SK-N-SH treated with all-trans-retinoic acid at 6 μM for 48 hours (cell line): Measurements from ENCODE around the gene TICRR.
A peak's percentile ranks its signal among the peaks of the same experiment; 100 is the strongest.

Source experiments
- ATAC-seq: fragments of 200-7000 bp; cut with Tn5 transposase; 3 replicates; pipeline ENCODE4 v1.9.1; 2020; ENCODE audit warnings: mild to moderate bottlenecking, moderate library complexity
- ARNTL ChIP-seq: fragments of 450-650 bp; formaldehyde crosslinking; IDR thresholded peaks from 2 replicates; pipeline ENCODE4 v1.5.0; 2020; ENCODE audit warnings: low read depth, mild to moderate bottlenecking, moderate library complexity, borderline replicate concordance
- BACH2 ChIP-seq: fragments of 250-450 bp; sonication (Bioruptor Pico); IDR thresholded peaks from 2 replicates; pipeline ENCODE4 v1.9.0; 2021; ENCODE audit warnings: mild to moderate bottlenecking, borderline replicate concordance
- ESRRG ChIP-seq: fragments of 250-450 bp; sonication (Bioruptor Pico); IDR thresholded peaks from 2 replicates; pipeline ENCODE4 v1.6.1; 2021; ENCODE audit warnings: mild to moderate bottlenecking
- ISL1 ChIP-seq: fragments of 250-450 bp; sonication (Bioruptor Pico); IDR thresholded peaks from 2 replicates; pipeline ENCODE4 v2.1.2; 2022; ENCODE audit warnings: mild to moderate bottlenecking, moderate library complexity
- OSR1 ChIP-seq: fragments of 250-450 bp; sonication (Bioruptor Pico); IDR thresholded peaks from 2 replicates; pipeline ENCODE4 v1.8.0; 2022; ENCODE audit warnings: moderate library complexity, mild to moderate bottlenecking, inconsistent platforms
- PPARA ChIP-seq: fragments of 250-450 bp; sonication (Bioruptor Pico); IDR thresholded peaks from 2 replicates; pipeline ENCODE4 v1.5.0; 2020; ENCODE audit warnings: mild to moderate bottlenecking, borderline replicate concordance
- RARB ChIP-seq: fragments of 250-450 bp; sonication (Bioruptor Pico); IDR thresholded peaks from 2 replicates; pipeline ENCODE4 v1.8.0; 2021; ENCODE audit warnings: mild to moderate bottlenecking, moderate library complexity
- SNAI2 ChIP-seq: fragments of 250-450 bp; sonication (Bioruptor Pico); IDR thresholded peaks from 2 replicates; pipeline ENCODE4 v1.5.0; 2020; ENCODE audit warnings: mild to moderate bottlenecking, moderate library complexity
- TCF4 ChIP-seq: fragments of 250-450 bp; sonication (Bioruptor Pico); IDR thresholded peaks from 2 replicates; pipeline ENCODE4 v1.8.0; 2021; ENCODE audit warnings: mild to moderate bottlenecking, moderate library complexity, borderline replicate concordance
- TOX ChIP-seq: fragments of 250-450 bp; sonication (Bioruptor Pico); IDR thresholded peaks from 2 replicates; pipeline ENCODE4 v1.8.0; 2021; ENCODE audit warnings: mild to moderate bottlenecking, moderate library complexity, borderline replicate concordance
- ZC3H10 ChIP-seq: fragments of 250-450 bp; sonication (Bioruptor Pico); IDR thresholded peaks from 2 replicates; pipeline ENCODE4 v1.5.1; 2021; ENCODE audit warnings: mild to moderate bottlenecking, moderate library complexity
- ZFP3 ChIP-seq: fragments of 250-450 bp; sonication (Bioruptor Pico); IDR thresholded peaks from 2 replicates; pipeline ENCODE4 v1.5.0; 2020; ENCODE audit warnings: mild to moderate bottlenecking, moderate library complexity
- ZFP30 ChIP-seq: fragments of 450-650 bp; formaldehyde crosslinking; IDR thresholded peaks from 2 replicates; pipeline ENCODE4 v1.5.0; 2022; ENCODE audit warnings: mild to moderate bottlenecking, moderate library complexity
- ZNF565 ChIP-seq: fragments of 450-650 bp; formaldehyde crosslinking; conservative IDR thresholded peaks from 2 replicates; pipeline ENCODE4 v1.5.0; 2020; ENCODE audit warnings: low read depth, mild to moderate bottlenecking, moderate library complexity
- ZNF70 ChIP-seq: fragments of 450-650 bp; formaldehyde crosslinking; IDR thresholded peaks from 2 replicates; pipeline ENCODE4 v1.5.0; 2020; ENCODE audit warnings: mild to moderate bottlenecking, moderate library complexity
- TF ChIP-seq, protein P1 (sequence below): fragments of 250-450 bp; sonication (Bioruptor Pico); IDR thresholded peaks from 2 replicates; pipeline ENCODE4 v1.5.1; 2021; ENCODE audit warnings: mild to moderate bottlenecking, moderate library complexity
- TF ChIP-seq, protein P2 (sequence below): fragments of 250-450 bp; sonication (Bioruptor Pico); IDR thresholded peaks from 2 replicates; pipeline ENCODE4 v1.5.1; 2020; ENCODE audit warnings: low read depth, mild to moderate bottlenecking, moderate library complexity
- TF ChIP-seq, protein P3 (sequence below): fragments of 250-450 bp; sonication (Bioruptor Pico); IDR thresholded peaks from 2 replicates; pipeline ENCODE4 v1.8.0; 2021; ENCODE audit warnings: low read depth, mild to moderate bottlenecking, moderate library complexity, borderline replicate concordance
- TF ChIP-seq, protein P4 (sequence below): fragments of 250-450 bp; sonication (Bioruptor Pico); IDR thresholded peaks from 2 replicates; pipeline ENCODE4 v1.8.0; 2020; ENCODE audit warnings: mild to moderate bottlenecking, moderate library complexity, borderline replicate concordance
- TF ChIP-seq, protein P5 (sequence below): fragments of 250-450 bp; sonication (Bioruptor Pico); IDR thresholded peaks from 2 replicates; pipeline ENCODE4 v1.5.0; 2020; ENCODE audit warnings: mild to moderate bottlenecking, moderate library complexity

TICRR gene

DNA sequence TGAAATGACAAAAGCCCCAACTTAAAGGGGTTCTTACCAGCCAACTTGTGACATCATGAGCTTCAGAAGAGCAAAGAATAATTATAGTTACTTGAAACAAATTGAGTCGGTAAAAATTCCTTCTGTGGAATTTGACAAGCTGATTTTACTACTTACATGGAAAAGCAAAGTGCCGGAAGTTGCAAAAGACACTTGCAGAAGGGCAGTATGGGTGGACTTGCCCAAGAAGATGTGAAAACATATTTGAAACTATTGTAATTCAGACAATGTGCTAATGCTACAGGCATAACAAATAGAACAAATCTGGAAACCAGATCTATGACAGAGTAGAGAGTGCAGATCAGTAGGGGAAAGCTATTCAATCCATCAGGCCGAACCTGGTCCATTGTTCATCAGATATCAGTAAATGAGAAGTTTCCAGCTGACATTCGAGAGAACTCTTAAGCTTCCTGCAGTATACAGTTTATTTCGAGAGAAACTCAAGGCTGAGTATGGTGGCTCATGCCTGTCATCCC, 82.5 kb downstream of the TICRR start:
- no peak for ATAC-seq
- TF ChIP-seq, protein P1, sequence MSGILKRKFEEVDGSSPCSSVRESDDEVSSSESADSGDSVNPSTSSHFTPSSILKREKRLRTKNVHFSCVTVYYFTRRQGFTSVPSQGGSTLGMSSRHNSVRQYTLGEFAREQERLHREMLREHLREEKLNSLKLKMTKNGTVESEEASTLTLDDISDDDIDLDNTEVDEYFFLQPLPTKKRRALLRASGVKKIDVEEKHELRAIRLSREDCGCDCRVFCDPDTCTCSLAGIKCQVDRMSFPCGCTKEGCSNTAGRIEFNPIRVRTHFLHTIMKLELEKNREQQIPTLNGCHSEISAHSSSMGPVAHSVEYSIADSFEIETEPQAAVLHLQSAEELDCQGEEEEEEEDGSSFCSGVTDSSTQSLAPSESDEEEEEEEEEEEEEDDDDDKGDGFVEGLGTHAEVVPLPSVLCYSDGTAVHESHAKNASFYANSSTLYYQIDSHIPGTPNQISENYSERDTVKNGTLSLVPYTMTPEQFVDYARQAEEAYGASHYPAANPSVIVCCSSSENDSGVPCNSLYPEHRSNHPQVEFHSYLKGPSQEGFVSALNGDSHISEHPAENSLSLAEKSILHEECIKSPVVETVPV = no peak
- TF ChIP-seq TOX (CRISPR knock-in tag) (no peak), SNAI2 (CRISPR knock-in tag) (no peak), TCF4 (no peak), ZFP3 (CRISPR knock-in tag) (no peak), ISL1 (CRISPR knock-in tag) (no peak), ZFP30 (no peak)
- TF ChIP-seq, all 23 proteins: peak for 0

DNA sequence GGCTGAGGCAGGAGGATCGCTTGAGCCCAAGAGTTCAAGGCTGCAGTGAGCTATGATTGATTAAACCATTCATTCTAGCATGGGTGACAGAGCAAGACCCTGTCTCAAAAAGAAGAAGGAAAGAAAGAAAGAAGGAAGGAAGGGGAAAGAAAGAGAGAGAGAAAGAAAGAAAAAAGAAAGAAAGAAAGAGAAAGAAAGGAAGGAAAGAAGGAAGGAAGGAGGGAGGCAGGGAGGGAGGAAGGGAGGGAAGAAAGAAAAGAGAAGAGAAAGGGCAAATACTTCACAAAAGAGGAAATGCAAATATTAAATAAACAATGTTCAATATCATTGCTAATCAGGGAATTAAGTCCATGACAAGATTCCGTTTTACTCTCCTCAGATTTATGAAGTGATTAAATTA, 84.0 kb downstream of the TICRR start:
- ATAC-seq = no peak
- no peak for TF ChIP-seq ZNF565 (CRISPR knock-in tag)
- no peak for TF ChIP-seq ZNF70 (CRISPR knock-in tag)
- TF ChIP-seq, protein P1 = no peak
- TF ChIP-seq BACH2 (CRISPR knock-in tag) = no peak

DNA sequence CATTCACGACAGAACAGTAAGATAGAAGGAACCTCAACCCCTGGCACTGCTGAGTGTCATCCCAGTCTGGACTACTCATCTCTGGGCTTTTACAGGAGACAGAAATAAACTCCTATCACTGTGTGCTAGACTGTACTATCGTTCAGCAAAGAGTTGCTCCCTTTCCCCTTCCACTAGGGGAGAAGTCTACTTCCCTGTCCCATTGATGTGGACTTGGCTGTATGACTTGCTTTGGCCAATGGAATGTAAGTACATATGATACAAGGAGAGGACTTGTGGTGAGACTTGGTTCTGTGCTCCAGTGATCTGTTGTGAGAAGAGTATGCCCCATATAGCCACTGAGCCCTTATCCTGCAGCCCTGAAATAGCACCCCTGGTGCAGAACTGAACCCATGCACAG, 85.3 kb downstream of the TICRR start:
- TF ChIP-seq, protein P2, sequence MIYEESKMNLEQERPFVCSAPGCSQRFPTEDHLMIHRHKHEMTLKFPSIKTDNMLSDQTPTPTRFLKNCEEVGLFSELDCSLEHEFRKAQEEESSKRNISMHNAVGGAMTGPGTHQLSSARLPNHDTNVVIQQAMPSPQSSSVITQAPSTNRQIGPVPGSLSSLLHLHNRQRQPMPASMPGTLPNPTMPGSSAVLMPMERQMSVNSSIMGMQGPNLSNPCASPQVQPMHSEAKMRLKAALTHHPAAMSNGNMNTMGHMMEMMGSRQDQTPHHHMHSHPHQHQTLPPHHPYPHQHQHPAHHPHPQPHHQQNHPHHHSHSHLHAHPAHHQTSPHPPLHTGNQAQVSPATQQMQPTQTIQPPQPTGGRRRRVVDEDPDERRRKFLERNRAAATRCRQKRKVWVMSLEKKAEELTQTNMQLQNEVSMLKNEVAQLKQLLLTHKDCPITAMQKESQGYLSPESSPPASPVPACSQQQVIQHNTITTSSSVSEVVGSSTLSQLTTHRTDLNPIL (CRISPR knock-in tag) = no peak
- TF ChIP-seq ESRRG (CRISPR knock-in tag) = no peak
- no peak for TF ChIP-seq ARNTL (CRISPR knock-in tag)
- ATAC-seq = no peak

DNA sequence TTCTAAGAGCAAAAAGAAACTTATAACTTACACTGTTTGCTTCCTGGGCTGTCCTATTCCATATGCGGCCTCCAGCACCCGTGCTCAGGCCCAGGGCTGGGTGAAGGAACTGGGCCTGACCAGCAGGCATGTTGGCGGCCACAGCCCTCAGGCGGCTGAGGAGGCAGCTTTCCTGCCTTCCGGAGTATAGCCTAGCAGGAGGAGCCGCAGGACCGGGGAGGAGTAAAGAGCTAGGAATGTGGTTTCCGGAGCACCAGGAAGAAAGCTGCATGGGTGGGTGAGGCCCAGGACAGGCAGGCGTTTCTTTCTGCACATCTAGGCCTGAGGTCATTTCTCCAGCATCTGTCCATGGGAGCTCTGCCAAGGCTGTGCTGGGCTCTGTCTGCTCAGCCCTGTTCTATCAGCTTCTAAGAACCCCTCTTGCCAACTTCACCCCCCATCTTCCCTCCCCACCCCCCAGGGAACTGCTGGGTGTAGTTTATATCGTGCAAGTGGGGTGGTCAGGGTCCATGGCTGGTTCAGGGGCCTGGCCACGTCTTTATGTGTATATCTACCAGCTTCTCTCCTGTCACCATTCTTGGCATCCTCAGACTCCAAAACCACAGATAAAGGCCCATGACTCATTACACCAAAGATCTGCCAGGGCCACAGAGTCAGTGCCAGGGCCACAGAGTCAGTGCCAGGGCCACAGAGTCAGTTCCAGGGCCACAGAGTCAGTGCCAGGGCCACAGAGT, 87.8 kb downstream of the TICRR start:
- ATAC-seq = peak; percentile 92
- no peak for TF ChIP-seq TCF4
- TF ChIP-seq, protein P1 = no peak
- TF ChIP-seq RARB = no peak
- TF ChIP-seq, protein P3, sequence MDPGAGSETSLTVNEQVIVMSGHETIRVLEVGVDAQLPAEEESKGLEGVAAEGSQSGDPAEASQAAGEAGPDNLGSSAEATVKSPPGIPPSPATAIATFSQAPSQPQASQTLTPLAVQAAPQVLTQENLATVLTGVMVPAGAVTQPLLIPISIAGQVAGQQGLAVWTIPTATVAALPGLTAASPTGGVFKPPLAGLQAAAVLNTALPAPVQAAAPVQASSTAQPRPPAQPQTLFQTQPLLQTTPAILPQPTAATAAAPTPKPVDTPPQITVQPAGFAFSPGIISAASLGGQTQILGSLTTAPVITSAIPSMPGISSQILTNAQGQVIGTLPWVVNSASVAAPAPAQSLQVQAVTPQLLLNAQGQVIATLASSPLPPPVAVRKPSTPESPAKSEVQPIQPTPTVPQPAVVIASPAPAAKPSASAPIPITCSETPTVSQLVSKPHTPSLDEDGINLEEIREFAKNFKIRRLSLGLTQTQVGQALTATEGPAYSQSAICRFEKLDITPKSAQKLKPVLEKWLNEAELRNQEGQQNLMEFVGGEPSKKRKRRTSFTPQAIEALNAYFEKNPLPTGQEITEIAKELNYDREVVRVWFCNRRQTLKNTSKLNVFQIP = no peak
- TF ChIP-seq, protein P2 (CRISPR knock-in tag) = no peak
- TF ChIP-seq ZFP30 = no peak
- TF ChIP-seq, protein P4, sequence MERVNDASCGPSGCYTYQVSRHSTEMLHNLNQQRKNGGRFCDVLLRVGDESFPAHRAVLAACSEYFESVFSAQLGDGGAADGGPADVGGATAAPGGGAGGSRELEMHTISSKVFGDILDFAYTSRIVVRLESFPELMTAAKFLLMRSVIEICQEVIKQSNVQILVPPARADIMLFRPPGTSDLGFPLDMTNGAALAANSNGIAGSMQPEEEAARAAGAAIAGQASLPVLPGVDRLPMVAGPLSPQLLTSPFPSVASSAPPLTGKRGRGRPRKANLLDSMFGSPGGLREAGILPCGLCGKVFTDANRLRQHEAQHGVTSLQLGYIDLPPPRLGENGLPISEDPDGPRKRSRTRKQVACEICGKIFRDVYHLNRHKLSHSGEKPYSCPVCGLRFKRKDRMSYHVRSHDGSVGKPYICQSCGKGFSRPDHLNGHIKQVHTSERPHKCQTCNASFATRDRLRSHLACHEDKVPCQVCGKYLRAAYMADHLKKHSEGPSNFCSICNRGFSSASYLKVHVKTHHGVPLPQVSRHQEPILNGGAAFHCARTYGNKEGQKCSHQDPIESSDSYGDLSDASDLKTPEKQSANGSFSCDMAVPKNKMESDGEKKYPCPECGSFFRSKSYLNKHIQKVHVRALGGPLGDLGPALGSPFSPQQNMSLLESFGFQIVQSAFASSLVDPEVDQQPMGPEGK (CRISPR knock-in tag) = no peak
- TF ChIP-seq OSR1 (CRISPR knock-in tag) = no peak
- TF ChIP-seq BACH2 (CRISPR knock-in tag) = no peak
- no peak for TF ChIP-seq ARNTL (CRISPR knock-in tag)
- TF ChIP-seq, protein P5, sequence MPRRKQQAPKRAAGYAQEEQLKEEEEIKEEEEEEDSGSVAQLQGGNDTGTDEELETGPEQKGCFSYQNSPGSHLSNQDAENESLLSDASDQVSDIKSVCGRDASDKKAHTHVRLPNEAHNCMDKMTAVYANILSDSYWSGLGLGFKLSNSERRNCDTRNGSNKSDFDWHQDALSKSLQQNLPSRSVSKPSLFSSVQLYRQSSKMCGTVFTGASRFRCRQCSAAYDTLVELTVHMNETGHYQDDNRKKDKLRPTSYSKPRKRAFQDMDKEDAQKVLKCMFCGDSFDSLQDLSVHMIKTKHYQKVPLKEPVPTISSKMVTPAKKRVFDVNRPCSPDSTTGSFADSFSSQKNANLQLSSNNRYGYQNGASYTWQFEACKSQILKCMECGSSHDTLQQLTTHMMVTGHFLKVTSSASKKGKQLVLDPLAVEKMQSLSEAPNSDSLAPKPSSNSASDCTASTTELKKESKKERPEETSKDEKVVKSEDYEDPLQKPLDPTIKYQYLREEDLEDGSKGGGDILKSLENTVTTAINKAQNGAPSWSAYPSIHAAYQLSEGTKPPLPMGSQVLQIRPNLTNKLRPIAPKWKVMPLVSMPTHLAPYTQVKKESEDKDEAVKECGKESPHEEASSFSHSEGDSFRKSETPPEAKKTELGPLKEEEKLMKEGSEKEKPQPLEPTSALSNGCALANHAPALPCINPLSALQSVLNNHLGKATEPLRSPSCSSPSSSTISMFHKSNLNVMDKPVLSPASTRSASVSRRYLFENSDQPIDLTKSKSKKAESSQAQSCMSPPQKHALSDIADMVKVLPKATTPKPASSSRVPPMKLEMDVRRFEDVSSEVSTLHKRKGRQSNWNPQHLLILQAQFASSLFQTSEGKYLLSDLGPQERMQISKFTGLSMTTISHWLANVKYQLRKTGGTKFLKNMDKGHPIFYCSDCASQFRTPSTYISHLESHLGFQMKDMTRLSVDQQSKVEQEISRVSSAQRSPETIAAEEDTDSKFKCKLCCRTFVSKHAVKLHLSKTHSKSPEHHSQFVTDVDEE (CRISPR knock-in tag) = no peak
- TF ChIP-seq ZNF70 (CRISPR knock-in tag) = no peak
- no peak for TF ChIP-seq PPARA (CRISPR knock-in tag)
- TF ChIP-seq ZC3H10 = no peak
